GM21367 (cell line): Measurements from ENCODE around the gene FERMT2.
"Not testable (repeated sequence)": the region's sequence is repeated elsewhere in the genome, so short reads cannot be mapped to it uniquely, and the experiment has no call there.

Experiments
- ATAC-seq: cut with Tn5 transposase; IDR thresholded peaks from one replicate; pipeline ENCODE4 v1.9.1; 2021; ENCODE audit not compliant: unreplicated experiment

Gene FERMT2

GRCh38 chr14:52868911-52869618, 81.8 kb downstream of the FERMT2 start:
- ATAC-seq, result no peak

GRCh38 chr14:52864893-52865292, 86.0 kb downstream of the FERMT2 start:
- ATAC-seq, result not testable (repeated sequence)

- ATAC-seq, result no peak
These were observed 87.5 kb downstream of the FERMT2 start for GRCh38 chr14:52863334-52863700.

- no peak for ATAC-seq
These were observed 88.1 kb downstream of the FERMT2 start for GRCh38 chr14:52862632-52863333.

- no peak for ATAC-seq
These were observed 89.4 kb downstream of the FERMT2 start for GRCh38 chr14:52861403-52861802.

GRCh38 chr14:52860910-52861309, 89.9 kb downstream of the FERMT2 start:
- no peak for ATAC-seq

- no peak for ATAC-seq
These were observed 90.6 kb downstream of the FERMT2 start for GRCh38 chr14:52860209-52860608.

- no peak for ATAC-seq
These were observed 94.7 kb downstream of the FERMT2 start for GRCh38 chr14:52856139-52856538.

- ATAC-seq, result no peak
These were observed 97.4 kb downstream of the FERMT2 start for GRCh38 chr14:52853522-52853854.

GRCh38 chr14:52852810-52853521, 97.9 kb downstream of the FERMT2 start:
- ATAC-seq, result no peak

GRCh38 chr14:52850451-52850909, 100.4 kb downstream of the FERMT2 start:
- no peak for ATAC-seq

GRCh38 chr14:52848626-52849025, 102.2 kb downstream of the FERMT2 start:
- no peak for ATAC-seq

- no peak for ATAC-seq
These were observed 104.3 kb downstream of the FERMT2 start for GRCh38 chr14:52846591-52846990.

GRCh38 chr14:52845081-52845480, 105.8 kb downstream of the FERMT2 start:
- ATAC-seq, result no peak

GRCh38 chr14:52844262-52845060, 106.4 kb downstream of the FERMT2 start:
- ATAC-seq, result no peak

GRCh38 chr14:52840877-52841276, 110.0 kb downstream of the FERMT2 start:
- no peak for ATAC-seq

- no peak for ATAC-seq
These were observed 113.4 kb downstream of the FERMT2 start for GRCh38 chr14:52837451-52837850.

GRCh38 chr14:52836063-52836462, 114.8 kb downstream of the FERMT2 start:
- ATAC-seq, result no peak

GRCh38 chr14:52835122-52835903, 115.5 kb downstream of the FERMT2 start:
- no peak for ATAC-seq

- no peak for ATAC-seq
These were observed 116.4 kb downstream of the FERMT2 start for GRCh38 chr14:52834440-52834842.
